22Rv1 (cell line): ENCODE data around the gene MAVS.

Source experiments
- H3K27ac ChIP-seq: fragments of 450-650 bp; 2 replicates; pipeline ENCODE4 v1.5.1; 2017
- ZFX ChIP-seq: fragments of 450-650 bp; IDR thresholded peaks from 2 replicates; pipeline ENCODE4 v1.6.1; 2017; ENCODE audit warnings: antibody characterized with exemption, borderline replicate concordance
- TF ChIP-seq, protein P1 (sequence below): fragments of 450-650 bp; IDR thresholded peaks from 2 replicates; pipeline ENCODE4 v1.5.1; 2017; ENCODE audit warnings: mild to moderate bottlenecking

The MAVS gene

DNA sequence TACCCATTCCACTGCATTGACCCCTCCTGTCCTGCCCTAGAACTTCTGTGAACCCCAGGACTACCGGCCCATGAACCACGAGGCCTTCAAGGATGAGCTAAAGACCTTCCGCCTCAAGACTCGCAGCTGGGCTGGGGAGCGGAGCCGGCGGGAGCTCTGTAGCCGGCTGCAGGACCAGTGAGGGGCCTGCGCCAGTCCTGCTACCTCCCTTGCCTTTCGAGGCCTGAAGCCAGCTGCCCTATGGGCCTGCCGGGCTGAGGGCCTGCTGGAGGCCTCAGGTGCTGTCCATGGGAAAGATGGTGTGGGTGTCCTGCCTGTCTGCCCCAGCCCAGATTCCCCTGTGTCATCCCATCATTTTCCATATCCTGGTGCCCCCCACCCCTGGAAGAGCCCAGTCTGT is 41.9 kb upstream of the MAVS start:
- no peak for TF ChIP-seq ZFX
- TF ChIP-seq, protein P1, sequence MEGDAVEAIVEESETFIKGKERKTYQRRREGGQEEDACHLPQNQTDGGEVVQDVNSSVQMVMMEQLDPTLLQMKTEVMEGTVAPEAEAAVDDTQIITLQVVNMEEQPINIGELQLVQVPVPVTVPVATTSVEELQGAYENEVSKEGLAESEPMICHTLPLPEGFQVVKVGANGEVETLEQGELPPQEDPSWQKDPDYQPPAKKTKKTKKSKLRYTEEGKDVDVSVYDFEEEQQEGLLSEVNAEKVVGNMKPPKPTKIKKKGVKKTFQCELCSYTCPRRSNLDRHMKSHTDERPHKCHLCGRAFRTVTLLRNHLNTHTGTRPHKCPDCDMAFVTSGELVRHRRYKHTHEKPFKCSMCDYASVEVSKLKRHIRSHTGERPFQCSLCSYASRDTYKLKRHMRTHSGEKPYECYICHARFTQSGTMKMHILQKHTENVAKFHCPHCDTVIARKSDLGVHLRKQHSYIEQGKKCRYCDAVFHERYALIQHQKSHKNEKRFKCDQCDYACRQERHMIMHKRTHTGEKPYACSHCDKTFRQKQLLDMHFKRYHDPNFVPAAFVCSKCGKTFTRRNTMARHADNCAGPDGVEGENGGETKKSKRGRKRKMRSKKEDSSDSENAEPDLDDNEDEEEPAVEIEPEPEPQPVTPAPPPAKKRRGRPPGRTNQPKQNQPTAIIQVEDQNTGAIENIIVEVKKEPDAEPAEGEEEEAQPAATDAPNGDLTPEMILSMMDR: no peak
- H3K27ac ChIP-seq: peak overlapping the region; percentile 99

DNA sequence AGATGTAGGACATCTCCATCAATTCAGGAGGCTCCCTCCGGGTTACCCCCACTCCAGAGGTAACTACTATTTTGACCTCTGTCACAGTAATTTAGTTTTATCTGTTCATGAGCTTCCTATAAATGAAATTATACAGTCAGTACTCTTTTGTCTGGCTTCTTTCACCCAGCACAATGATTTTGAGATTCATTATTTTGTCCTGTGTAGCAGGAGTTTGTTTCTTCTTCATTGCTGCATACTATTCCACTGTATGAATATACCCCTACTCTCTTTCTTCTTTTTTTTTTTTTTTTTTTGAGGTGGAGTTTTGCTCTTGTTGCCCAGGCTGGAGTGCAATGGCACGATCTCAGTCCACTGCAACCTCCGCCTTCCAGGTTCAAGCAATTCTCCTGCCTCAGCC is 38.1 kb upstream of the MAVS start:
- H3K27ac ChIP-seq: peak overlapping the region; percentile 99
- TF ChIP-seq, protein P1: no peak
- TF ChIP-seq ZFX: no peak

DNA sequence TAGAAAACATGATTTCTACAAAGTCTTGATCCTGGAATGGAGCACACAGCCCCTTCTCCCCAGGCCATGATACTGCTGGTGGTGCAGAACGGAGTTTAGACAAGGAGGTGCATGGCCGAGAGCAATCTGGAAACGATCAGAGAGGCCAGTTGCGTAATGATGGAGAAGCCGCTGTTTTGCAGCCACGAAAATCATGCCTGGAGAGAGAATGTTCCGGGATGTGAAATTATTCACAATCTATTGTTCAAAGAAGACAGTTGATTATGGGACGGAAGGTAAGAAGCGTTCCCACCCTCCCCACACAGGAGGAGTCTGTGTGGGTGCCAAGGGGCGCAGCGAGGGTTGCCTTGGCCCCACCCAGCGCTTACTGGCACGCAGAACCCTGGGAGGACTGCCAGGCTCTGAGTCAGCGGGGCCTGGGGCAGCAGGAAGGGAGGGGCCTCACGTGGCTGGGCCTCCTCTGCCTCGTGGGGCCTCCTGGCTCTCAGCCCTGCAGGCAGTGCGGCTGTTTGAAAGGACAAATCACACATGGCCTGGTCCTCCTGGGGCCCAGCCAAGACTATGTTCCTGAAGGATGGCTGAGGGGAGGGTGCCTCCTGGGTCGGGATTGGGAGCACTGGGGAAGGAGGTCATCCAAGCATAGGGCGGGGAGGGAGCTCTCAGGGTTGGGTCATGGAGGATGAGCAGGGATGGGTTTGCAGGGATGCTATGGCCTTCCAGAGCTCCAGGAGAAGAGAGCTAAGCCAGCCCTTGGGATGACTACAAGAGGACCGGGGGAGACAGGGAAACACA is 35.0 kb upstream of the MAVS start:
- peak overlapping the region; percentile 89 for H3K27ac ChIP-seq
- TF ChIP-seq ZFX: no peak
- TF ChIP-seq, protein P1: no peak

DNA sequence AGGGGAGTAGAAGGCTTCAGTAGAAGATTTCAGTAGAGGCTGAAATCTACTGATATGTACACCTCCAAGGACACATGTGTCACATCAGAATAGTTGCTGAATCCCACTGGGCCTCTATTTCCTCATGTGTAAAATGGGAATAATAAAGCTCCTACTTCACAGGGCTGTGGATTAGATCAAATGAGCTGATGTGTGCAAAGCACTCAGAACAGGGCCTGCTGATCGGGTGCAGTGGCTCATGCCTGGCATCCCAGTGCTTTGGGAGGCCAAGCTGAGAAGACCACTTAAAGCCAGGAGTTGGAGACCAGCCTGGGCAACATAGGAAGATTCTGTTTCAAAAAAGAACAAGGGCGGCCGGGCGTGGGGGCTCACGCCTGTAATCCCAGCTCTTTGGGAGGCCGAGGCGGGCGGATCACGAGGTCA is 34.4 kb upstream of the MAVS start:
- TF ChIP-seq, protein P1: no peak
- no peak for TF ChIP-seq ZFX
- H3K27ac ChIP-seq: peak overlapping the region; percentile 89

DNA sequence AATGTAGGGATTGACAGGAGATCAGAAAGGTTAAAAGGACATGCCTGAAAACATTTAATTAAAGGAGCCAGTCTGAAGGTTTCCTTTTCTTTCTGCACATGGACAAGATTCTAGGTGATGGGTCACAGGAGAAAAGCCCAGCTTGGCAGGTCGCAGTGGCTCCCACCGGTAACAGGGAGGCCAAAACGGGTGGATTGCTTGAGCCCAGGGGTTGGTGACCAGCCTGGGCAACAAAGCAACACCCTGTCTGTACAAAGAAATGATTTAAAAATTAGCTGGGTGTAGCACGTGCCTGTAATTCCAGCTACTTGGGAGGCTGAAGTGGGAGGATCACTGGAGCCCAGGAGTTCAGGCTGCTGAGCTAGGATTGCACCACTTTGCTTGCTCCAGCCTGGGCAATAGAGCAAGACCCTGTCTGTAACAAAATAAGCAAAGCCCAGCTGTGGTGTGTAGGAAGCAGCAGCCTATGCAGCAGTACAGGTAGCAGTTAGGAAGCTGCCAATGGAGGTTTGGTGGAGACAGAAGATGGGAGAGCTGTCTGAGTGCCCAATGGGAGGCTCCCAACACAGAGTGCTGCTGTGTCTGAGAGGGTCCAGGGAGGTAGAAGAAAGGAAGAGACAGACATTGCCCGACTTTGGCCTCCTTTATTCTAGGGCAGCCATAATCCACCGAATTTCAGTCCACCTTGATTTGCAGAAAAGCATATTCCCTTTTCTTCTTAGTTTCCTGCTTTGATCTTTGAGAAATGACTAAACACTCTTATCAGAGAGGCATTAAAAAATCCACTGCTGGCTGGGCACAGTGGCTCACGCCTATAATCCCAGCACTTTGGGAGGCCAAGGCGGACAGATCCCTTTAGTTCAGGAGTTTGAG is 33.4 kb upstream of the MAVS start:
- peak overlapping the region; percentile 89 for H3K27ac ChIP-seq
- TF ChIP-seq, protein P1: no peak
- no peak for TF ChIP-seq ZFX

DNA sequence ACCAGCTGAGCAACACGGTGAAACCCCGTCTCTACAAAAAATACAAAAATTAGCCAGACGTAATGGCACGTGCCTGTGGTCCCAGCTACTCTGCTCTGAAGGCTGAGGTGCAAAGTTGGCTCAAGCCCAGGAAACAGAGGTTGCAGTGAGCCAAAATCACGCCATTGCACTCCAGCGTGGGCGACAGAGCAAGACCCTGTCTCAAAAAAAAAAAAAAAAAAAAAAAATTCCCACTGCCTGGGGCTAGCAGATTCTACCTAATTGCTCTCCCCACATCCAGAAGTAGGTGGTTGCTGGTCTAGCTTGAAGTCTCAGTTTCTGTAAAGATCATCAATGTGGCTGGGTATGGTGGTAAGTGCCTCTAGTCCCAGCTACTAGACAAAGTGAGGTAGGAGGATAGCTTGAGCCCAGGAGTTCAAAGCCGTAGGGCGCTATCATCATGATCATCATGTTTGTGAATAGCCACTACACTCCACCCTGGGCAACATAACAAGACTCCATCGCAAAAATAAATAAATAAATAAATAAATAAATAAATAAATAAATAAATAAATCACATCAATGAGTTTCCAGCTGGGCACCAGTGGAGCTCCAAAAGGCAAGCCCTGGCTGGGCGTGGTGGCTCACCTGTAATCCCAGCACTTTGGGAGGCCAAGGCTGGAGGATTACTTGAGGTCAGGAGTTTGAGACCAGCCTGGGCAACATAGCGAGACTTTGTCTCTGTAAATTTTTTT is 32.6 kb upstream of the MAVS start:
- TF ChIP-seq, protein P1: no peak
- TF ChIP-seq ZFX: no peak
- H3K27ac ChIP-seq: peak overlapping the region; percentile 89; the same call in 1 of the 2 replicates
